IPS DF 4.7 (cell line): ENCODE results near the gene OR2T8.

Experiments
- DNase-seq: peaks from one replicate; pipeline ENCODE4 v3.0.0-alpha.2; 2013; ENCODE audit warnings: low spot score; ENCODE audit errors: extremely low read depth

The OR2T8 gene

GRCh38 chr1:247919952-247920351 is at the start of gene OR2T8:
TSS of gene OR2T8 (plus strand) at chr1:247920252. CDS start at chr1:247921018, 766 bp downstream.
- DNase-seq: no peak

GRCh38 chr1:247883346-247883745 is 36.7 kb upstream of the OR2T8 start:
- no peak for DNase-seq

GRCh38 chr1:247884797-247885413 is 35.1 kb upstream of the OR2T8 start:
- no peak for DNase-seq

- no peak for DNase-seq
Measured at GRCh38 chr1:247895163-247895637, 24.9 kb upstream of the OR2T8 start, which contains the start of gene OR2W3. TSS of gene OR2W3 (plus strand) at chr1:247895587. CDS start at chr1:247895587, 0 bp downstream.

- DNase-seq: no peak
Measured at GRCh38 chr1:247895976-247896375, 24.1 kb upstream of the OR2T8 start.

- no peak for DNase-seq
Measured at GRCh38 chr1:247904122-247904521, 15.9 kb upstream of the OR2T8 start.

GRCh38 chr1:247905181-247905580 is 14.9 kb upstream of the OR2T8 start:
- DNase-seq: no peak

GRCh38 chr1:247905910-247906503 is 14.0 kb upstream of the OR2T8 start:
- no peak for DNase-seq

GRCh38 chr1:247906504-247907047 is 13.5 kb upstream of the OR2T8 start:
- peak; percentile 30 for DNase-seq

- DNase-seq: no peak
Measured at GRCh38 chr1:247908766-247909165, 11.3 kb upstream of the OR2T8 start.

GRCh38 chr1:247913786-247914185 is 6.3 kb upstream of the OR2T8 start:
- DNase-seq: no peak

- no peak for DNase-seq
Measured at GRCh38 chr1:247914941-247915662, 5.0 kb upstream of the OR2T8 start.

- no peak for DNase-seq
Measured at GRCh38 chr1:247923941-247924340, 3.9 kb downstream of the OR2T8 start.

- DNase-seq: no peak
Measured at GRCh38 chr1:247924868-247925267, 4.8 kb downstream of the OR2T8 start, which contains the start of gene OR2AJ1. TSS of gene OR2AJ1 (plus strand) at chr1:247924889. CDS start at chr1:247933769, 8,880 bp downstream.

GRCh38 chr1:247933989-247934388 is 13.9 kb downstream of the OR2T8 start:
- no peak for DNase-seq

GRCh38 chr1:247935781-247936180 is 15.7 kb downstream of the OR2T8 start:
- no peak for DNase-seq

GRCh38 chr1:247936415-247936814 is 16.4 kb downstream of the OR2T8 start:
- no peak for DNase-seq

GRCh38 chr1:247936965-247937734 is 17.1 kb downstream of the OR2T8 start:
- DNase-seq: peak; percentile 86

- no peak for DNase-seq
Measured at GRCh38 chr1:247942624-247943023, 22.6 kb downstream of the OR2T8 start.

GRCh38 chr1:247948558-247948957 is 28.5 kb downstream of the OR2T8 start, which contains the start of gene OR2L8:
TSS of gene OR2L8 (plus strand) at chr1:247948858. CDS start at chr1:247948858, 0 bp downstream.
- DNase-seq: no peak

GRCh38 chr1:247953408-247953807 is 33.4 kb downstream of the OR2T8 start:
- no peak for DNase-seq
